ENCODE results near the gene LMX1B. TPM values are rescaled to one million over a fixed set of nuclear protein-coding genes. Genes with fewer than 3 reads are reported as not detected.

Gene LMX1B
- polyA plus RNA-seq, 1 donor (not counting 4 experiments of a cell fraction or from before 2014, with no cell fraction given), result 0.24 TPM

DNA sequence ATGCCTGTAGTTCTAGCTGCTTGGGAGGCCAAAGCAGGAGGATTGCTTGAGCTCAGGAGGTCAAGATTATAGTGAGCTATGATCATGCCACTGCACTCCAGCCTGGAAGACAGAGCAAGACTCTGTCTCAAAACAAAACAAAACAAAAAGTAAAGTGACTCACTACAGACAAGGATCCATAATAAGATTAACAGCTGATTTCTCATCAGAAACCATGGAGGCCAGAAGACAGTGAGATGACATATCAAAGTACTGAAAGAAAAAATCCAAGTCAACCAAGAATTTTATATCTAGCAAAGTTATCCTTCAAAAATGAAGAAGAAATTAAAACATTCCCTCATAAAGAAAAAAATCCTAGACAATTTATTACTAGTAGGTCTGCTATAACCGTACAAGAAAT, 121.8 kb downstream of the LMX1B start:
- H3K27me3 ChIP-seq (ENCODE audit: control insufficient read depth, extremely low read depth, insufficient read depth, low read length), result peaks cover 10% of the 10 kb centered on the region
- TF ChIP-seq EZH2 (IDR thresholded peaks at IDR 0.05; ENCODE audit: low read length), result no peak
- TF ChIP-seq CTCF (optimal IDR thresholded peaks at IDR 0.05 in 1 of 3, IDR thresholded peaks at IDR 0.05 in 1 of 3, conservative IDR thresholded peaks at IDR 0.05 in 1 of 3; ENCODE audit: extremely low read depth in 1 of 3, insufficient read depth in 2 of 3, low read length in 3 of 3), result no peak
- no peak overlapping the region for H3K27ac ChIP-seq (ENCODE audit: control insufficient read depth, insufficient read depth, low read length)
- dilution Hi-C loops (cut with MboI; ENCODE audit: extremely low pct_ligation_motif_present, low sequenced_read_pairs), result no loop called here
- H3K36me3 ChIP-seq (ENCODE audit: control insufficient read depth in 2 of 2, extremely low read depth in 1 of 2, insufficient read depth in 2 of 2, low read length in 2 of 2), result no peaks in the 10 kb centered on the region
- FAIRE-seq (no peak), DNase-seq (ENCODE audit: low read depth, low spot score) (no peak)
- no peaks in the 10 kb centered on the region for H3K4me1 ChIP-seq (ENCODE audit: control insufficient read depth, extremely low read depth, insufficient read depth, low read length)
- H3K9me1 ChIP-seq (ENCODE audit: control insufficient read depth, extremely low read depth, insufficient read depth, low read length), result no peaks in the 10 kb centered on the region
- peaks cover 1% of the 10 kb centered on the region for H3K9me3 ChIP-seq (ENCODE audit: control insufficient read depth, low read depth, low read length)
- H3K9ac ChIP-seq (ENCODE audit: control insufficient read depth, extremely low read depth, insufficient read depth, low read length), result no peak overlapping the region
- no peak overlapping the region for H2AFZ ChIP-seq (ENCODE audit: control insufficient read depth, low read length)
- H3K79me2 ChIP-seq (ENCODE audit: control insufficient read depth, insufficient read depth, low read length), result no peaks in the 10 kb centered on the region
- H4K20me1 ChIP-seq (ENCODE audit: control insufficient read depth, extremely low read depth, insufficient read depth, low read length), result no peaks in the 10 kb centered on the region
- H3K4me3 ChIP-seq (ENCODE audit: control insufficient read depth in 2 of 3, extremely low read depth in 1 of 3, insufficient read depth in 2 of 3, low read depth in 1 of 3, low read length in 3 of 3), result no peak overlapping the region
- no peak overlapping the region for H3K4me2 ChIP-seq (ENCODE audit: control insufficient read depth, extremely low read depth, insufficient read depth, low read depth, low read length)

- Histone ChIP-seq H3K9me1 (ENCODE audit: control insufficient read depth, extremely low read depth, insufficient read depth, low read length) (no peaks in the 10 kb centered on the region), H4K20me1 (ENCODE audit: control insufficient read depth, extremely low read depth, insufficient read depth, low read length) (no peaks in the 10 kb centered on the region), H3K36me3 (ENCODE audit: control insufficient read depth in 2 of 2, extremely low read depth in 1 of 2, insufficient read depth in 2 of 2, low read length in 2 of 2) (no peaks in the 10 kb centered on the region), H3K4me2 (ENCODE audit: control insufficient read depth, extremely low read depth, insufficient read depth, low read depth, low read length) (no peak overlapping the region), H3K27ac (ENCODE audit: control insufficient read depth, insufficient read depth, low read length) (no peak overlapping the region), H3K9ac (ENCODE audit: control insufficient read depth, extremely low read depth, insufficient read depth, low read length) (no peak overlapping the region), H2AFZ (ENCODE audit: control insufficient read depth, low read length) (no peak overlapping the region), H3K9me3 (ENCODE audit: control insufficient read depth, low read depth, low read length) (peaks cover 1% of the 10 kb centered on the region), H3K4me3 (ENCODE audit: control insufficient read depth in 2 of 3, extremely low read depth in 1 of 3, insufficient read depth in 2 of 3, low read depth in 1 of 3, low read length in 3 of 3) (no peak overlapping the region), H3K79me2 (ENCODE audit: control insufficient read depth, insufficient read depth, low read length) (no peaks in the 10 kb centered on the region), H3K4me1 (ENCODE audit: control insufficient read depth, extremely low read depth, insufficient read depth, low read length) (no peaks in the 10 kb centered on the region), H3K27me3 (ENCODE audit: control insufficient read depth, extremely low read depth, insufficient read depth, low read length) (peaks cover 10% of the 10 kb centered on the region)
- FAIRE-seq (no peak), DNase-seq (ENCODE audit: low read depth, low spot score) (no peak)
- TF ChIP-seq EZH2 (IDR thresholded peaks at IDR 0.05; ENCODE audit: low read length) (no peak), CTCF (optimal IDR thresholded peaks at IDR 0.05 in 1 of 3, IDR thresholded peaks at IDR 0.05 in 1 of 3, conservative IDR thresholded peaks at IDR 0.05 in 1 of 3; ENCODE audit: extremely low read depth in 1 of 3, insufficient read depth in 2 of 3, low read length in 3 of 3) (no peak)
- dilution Hi-C loops (cut with MboI; ENCODE audit: extremely low pct_ligation_motif_present, low sequenced_read_pairs), result no loop called here
Observed at GRCh38 chr9:126738553-126738952, 124.8 kb downstream of the LMX1B start.
